ENCODE measurements around the gene CCDC40.

CCDC40 gene

DNA sequence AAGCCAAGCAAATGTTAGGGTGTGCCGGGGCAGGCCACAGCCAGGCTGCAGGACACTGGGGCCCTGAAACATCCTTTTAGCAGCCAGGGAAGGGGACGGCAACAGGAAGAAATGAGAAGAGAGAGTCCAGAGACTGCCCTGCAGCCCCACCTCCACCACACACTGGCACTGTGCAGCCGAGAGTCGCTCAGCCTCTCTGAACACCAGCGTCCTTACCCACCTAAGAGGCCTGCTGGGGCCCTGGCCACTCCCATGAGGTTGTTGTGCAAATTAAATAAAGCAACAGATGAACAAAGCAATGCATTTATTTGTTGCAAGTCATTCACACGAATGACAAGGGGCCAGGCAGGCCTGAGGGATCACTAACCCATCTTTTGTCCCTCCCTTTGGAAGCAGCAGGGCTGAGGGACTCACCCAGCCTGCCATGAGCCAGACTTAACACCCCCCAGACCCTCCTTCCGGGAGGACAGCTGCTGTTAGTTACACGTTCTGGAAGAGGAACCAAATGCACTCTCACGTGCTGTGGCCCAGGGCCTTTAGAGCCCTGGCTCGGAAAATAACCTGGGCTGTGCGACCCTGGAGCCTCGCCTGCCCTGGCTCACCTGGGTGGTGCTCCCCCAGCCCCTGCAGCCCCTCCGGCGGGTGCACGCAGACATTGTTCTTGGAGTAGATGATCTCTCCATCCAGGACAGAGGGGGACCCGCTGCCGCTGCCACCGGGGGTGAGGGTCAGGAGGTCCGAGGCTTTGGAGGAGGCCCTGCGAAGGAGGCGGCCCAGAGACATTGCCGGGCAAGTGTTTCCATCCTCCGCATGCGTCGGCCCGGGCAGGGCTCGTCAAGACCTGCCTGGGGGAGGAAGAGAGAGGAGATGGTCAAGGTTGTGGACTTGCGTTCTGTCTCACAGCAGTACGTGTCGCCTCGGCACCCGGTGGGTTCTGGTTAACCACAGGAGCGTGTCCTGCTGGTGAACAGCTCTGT is 23.4 kb upstream of the CCDC40 start:
- H3K4me3 ChIP-seq (ENCODE audit: low read length): no peak overlapping the region

DNA sequence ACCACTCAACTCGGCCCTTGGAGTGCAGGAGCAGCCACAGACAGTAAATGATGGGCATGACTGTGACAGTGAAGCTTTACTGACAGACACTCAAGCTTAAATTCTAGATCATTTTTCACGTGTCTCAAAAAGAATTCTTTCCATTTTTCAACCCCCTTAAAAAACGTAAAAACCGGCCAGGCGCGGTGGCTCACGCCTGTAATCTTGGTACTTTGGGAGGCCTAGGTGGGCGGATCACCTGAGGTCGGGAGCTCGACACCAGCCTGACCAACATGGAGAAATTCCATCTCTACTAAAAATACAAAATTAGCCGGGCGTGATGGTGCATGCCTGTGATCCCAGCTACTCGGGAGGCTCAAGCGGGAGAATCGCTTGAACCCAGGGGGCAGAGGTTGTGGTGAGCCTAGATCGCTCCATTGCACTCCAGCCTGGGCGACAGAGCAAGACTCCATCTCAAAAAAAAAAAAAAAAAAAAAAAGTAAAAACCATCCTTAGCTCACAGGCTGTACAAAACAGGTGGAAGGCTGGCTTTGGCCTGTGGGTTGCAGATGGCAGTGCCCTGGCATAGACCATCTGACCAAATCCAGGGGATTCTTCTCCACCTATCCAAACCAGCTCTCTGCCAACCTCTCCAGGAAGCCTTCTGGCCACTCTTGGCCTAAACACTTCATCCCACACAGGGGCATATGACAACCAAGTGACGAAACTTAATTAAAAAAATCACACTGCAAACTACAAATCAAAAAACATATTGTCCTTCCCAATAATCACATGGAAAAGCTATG is 19.0 kb upstream of the CCDC40 start:
- no peak for DNase-seq (ENCODE audit: low read depth, low spot score)
- H3K4me3 ChIP-seq (ENCODE audit: low read length): no peak overlapping the region

More for the DNA sequence above, 23.4 kb upstream of the CCDC40 start:
- no peak for DNase-seq (ENCODE audit: low read depth, low spot score)

DNA sequence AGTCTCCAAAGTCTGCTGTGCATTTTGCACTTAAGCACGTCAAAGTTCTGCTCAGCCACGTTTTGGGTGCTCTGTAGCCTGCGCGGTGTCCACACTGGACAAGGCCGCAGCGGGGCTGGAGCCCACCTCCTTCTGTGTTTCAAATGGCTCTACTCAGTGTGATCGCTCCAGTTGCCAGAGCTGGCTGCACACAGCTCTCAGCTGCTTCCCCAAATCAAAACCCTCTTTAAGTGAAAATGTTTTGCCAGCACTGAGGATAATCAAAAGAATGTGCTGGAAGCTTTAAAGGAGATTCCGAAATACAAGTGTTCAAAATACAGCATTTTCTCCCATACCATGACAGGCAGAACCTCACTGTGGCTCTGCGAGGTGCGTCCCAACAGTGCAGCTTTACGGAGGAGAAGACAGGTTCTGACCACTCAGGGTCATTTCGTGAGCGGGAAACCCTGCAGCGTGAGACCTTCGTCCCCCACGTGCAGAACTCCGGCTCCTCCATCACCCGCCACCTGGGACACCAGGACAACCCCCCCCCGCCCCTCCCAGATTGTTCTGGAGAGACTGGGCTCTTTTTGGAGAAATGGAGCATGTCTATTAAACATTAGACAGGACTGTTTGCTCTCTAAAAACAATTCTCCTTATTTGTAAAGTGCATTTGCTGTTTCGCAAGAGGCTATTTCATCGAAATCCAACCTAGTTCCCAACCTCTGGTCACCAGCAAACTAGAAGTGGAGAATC is 17.4 kb upstream of the CCDC40 start:
- DNase-seq (ENCODE audit: low read depth, low spot score): no peak

DNA sequence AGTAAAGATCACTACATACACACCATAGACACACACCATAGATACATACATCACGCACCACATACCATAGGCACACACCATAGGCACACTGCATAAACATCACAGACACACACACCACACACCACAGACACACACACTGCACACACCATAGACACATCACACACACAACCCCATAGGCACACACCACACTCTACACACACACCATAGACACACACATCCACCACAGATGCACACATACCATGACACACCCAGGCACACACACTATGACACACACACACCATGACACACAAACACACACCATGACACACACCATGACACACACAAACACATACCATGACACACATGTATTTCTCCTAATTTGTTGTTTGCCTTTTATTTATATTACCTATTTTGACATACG is 14.8 kb upstream of the CCDC40 start:
- H3K4me3 ChIP-seq (ENCODE audit: low read length): no peak overlapping the region
- DNase-seq (ENCODE audit: low read depth, low spot score): no peak

More for the DNA sequence above, 17.4 kb upstream of the CCDC40 start:
- H3K4me3 ChIP-seq (ENCODE audit: low read length): no peak overlapping the region

DNA sequence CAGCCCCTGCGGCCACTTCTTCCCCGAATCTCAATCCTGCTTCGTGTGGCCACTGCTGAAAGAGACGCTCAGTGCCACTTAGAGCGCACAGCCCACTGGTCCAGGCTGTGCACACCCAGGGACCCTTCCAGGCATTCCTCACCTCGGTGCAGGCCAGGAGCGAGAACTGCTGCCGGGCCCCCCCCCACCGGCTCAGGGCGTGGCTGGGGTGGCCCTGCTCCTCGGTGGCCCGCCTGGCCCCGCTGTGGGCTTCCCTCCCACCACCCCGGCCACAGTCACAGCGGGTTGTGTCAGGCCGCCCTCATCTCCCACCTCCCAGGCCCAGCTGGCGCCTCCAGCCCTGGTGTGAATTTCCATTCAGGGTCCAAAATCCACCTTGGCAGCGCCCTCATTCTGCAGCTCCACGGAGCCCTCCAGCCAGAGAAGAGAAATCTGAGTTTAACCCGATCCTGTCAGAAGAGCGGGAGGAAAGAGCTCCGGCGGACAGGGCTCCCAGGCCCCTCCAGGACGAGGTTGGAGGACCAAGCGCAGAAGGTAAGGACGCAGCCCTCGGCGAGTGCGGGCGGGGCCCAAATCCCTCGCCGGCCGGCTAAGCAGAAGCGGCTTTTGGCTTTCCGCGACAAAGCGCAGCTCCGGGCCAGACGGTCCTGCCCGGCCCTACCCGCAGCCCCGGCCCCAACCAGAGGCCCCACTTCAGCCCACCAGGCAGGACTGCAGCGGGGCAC is 12.8 kb upstream of the CCDC40 start:
- no peak for DNase-seq (ENCODE audit: low read depth, low spot score)

DNA sequence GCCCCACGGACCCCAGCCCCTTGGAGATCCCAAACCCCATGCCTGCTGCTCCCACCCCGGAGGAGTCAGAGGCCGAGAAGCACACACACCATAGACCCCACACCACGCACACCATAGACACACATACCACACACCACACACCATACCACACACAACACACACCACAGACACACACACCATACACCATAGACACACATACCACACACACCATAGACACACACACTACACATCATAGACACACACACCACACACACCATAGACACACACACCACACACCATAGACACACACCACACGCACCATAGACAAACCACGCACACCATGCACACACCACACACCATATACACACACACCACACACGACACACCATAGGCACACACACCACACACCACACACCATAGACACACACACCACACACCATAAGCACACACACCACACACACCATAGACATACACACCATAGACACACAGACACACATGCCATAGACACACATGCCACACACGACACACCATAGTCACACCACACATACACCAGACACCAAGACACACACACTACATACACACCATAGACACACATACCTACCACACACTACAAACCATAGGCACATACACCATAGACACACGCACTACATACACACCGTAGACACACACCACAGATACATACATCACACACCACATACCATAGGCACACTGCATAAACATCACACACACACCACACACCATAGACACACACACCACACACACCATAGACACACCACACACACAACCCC is 12.1 kb upstream of the CCDC40 start:
- DNase-seq (ENCODE audit: low read depth, low spot score): no peak

More for the DNA sequence above, 12.8 kb upstream of the CCDC40 start:
- H3K4me3 ChIP-seq (ENCODE audit: low read length): no peak overlapping the region

DNA sequence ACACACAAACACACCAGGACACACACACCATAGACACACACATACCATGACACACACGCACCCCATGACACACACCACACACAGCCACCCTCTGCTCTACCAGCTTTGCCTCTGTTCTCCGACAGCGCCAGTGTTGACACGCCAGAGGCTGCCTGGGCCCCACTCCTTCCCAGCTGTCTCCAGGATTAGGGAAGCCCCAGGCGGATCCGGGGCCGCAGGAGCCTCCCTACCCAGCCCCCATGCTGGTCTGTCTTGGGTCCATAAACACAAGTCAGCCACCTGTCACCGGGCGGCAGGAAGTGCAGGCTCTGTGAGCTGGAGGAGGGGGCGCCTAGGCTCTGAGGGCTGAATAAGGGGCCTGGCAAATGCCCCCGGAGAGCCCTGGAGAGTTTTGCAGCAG is 11.3 kb upstream of the CCDC40 start:
- H3K4me3 ChIP-seq (ENCODE audit: low read length): no peak overlapping the region
- DNase-seq (ENCODE audit: low read depth, low spot score): no peak

More for the DNA sequence above, 12.1 kb upstream of the CCDC40 start:
- H3K4me3 ChIP-seq (ENCODE audit: low read length): no peak overlapping the region

DNA sequence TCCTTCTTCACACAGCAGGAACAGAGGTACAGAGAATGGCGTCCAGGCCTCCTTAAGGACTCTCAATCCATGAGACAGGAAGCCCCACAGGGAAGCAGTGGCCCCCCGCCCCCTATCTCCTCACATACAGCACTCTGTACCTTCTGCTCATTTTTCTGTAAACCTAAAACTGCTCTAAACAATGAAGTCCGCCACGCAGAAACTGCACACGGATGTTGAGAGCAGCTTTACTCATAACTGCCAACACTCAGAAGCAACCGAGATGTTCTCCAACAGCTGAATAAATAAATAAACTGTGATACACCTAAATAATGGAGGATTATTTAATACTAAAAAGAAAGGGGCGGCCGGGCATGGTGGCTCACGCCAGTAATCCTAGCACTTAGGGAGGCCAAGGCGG is 10.6 kb upstream of the CCDC40 start:
- DNase-seq (ENCODE audit: low read depth, low spot score): no peak
- H3K4me3 ChIP-seq (ENCODE audit: low read length): no peak overlapping the region

DNA sequence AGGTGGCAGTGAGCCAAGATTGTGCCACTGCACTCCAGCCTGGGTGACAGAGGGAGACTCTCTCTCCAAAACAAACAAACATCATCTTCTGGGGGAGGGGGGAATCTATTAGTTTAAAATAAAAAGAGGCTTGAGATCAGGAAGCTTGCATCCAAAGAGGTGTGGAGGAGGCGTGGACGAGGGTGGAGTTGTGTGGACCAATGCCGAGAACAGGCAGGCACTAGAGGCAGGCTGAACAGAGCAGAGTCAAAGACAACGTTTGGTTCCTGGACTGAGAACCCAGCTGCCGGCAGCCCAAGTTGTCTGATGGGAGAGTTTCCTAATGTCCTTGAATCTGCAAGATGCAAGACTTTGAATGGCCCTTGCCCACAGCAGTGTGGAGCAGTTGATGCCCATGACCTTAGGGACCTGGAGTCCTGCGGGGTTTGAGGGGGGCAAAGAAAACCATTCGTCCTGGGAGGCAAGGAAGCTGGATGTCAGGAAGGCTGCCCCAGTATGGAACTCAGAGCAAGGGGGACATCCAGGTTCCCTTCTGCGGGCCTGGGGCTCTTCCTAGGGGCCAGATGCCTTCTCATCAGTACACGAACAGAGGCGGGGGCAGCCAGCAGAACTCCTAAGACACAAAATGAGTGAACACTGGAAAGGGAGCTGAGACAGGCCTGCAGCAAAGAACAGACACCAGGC is 9.9 kb upstream of the CCDC40 start:
- no peak for DNase-seq (ENCODE audit: low read depth, low spot score)

DNA sequence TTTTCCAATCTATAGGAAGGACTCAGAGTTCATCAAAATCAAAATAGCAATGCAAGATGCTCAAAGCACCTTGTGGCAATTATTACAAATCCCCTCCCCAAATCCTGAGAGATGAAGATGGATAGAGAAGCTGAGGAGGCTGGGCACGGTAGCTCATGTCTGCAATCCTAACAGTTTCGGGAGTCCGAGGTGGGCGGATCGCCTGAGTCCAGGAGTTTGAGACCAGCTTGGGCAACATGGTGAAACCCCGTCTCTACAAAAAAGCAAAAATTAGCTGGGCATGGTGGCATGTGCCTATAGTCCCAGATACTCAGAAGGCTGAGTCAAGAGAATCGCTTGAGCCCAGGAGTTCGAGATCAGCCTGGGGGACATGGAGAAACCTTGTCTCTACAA is 9.4 kb upstream of the CCDC40 start:
- DNase-seq (ENCODE audit: low read depth, low spot score): no peak
- no peak overlapping the region for H3K4me3 ChIP-seq (ENCODE audit: low read length)

More for the DNA sequence above, 9.9 kb upstream of the CCDC40 start:
- no peak overlapping the region for H3K4me3 ChIP-seq (ENCODE audit: low read length)

DNA sequence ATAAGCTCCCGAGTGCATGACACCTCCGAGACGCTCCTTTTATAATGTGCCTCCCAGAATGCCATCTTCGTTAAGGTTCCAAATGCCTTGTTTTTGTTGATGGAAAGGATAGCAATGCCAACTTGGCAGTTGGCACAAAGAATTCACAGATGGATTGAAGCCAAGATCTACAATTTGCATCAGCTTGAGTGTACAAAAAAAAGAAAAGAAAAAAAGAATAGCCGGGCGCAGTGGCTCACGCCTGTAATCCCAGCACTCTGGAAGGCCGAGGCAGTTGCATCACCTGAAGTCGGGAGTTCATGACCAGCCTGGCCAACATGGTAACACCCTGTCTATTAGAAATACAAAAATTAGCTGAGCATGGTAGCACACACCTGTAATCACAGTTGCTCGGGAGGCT is 8.4 kb upstream of the CCDC40 start:
- no peak overlapping the region for H3K4me3 ChIP-seq (ENCODE audit: low read length)
- no peak for DNase-seq (ENCODE audit: low read depth, low spot score)

DNA sequence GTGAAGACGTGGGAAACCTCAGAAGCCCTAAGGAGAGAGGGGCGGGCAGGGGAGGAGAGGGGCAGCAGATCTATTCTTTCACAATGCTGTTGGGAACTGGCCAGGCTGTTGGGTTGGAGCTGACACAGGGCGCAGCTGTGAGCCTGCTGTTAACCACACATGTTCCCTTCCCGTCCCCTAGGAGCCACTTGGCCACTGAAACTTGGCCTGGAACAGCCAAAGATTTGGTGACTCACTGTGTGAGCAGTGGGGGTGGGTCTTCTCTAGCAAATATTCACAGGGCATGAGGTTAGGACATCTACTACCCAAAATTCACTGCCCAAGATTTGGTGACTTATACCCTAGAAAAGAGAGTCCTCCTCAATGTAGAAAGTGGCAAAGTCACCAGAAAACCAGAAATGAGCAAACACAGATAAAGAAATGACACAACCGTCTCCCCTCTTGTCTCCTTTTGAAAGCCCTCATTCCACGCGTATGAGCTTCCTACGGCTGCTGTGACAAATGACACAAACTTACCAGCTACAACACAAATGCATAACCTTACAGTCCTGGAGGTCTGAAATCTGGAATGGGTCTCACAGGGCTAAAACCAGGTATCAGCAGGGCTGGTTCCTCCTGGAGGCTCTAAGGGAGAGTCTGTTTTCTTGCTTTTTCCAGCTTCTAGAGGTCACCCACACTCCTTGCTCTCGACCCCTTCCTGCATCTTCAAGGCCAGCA is 7.0 kb upstream of the CCDC40 start:
- DNase-seq (ENCODE audit: low read depth, low spot score): no peak
- no peak overlapping the region for H3K4me3 ChIP-seq (ENCODE audit: low read length)

DNA sequence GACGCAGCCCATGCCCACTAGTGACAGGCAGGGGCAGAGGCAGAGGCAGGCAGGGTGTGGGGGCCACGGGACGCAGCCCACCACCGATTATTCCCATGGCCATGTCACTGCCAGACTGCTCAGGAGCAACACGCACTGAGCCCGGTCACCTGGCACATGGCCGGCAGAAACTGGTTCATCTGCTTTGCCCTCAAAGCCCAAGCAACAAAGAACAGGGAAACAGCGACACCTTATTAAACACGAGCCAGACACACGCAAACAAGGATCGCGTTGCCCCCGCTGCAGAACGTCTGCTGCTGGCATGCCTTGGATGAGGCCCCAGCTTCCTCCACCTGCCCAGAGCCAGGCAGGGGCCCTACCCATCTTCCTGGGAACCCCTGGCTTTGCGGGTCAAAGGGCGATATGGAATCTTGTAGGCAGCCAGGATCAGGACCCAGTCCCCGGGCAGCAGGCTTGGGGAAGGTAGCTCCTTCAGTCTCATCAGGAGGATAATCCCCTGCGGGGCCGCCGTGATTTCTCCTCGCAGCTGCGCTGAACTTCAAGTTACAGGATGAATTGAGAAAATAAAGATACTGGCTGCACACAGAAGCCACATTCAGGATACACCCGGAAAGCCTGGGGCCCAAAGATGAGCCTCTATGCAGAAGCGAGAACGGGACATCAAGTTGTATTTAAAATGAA is 5.6 kb upstream of the CCDC40 start:
- no peak for DNase-seq (ENCODE audit: low read depth, low spot score)
- no peak overlapping the region for H3K4me3 ChIP-seq (ENCODE audit: low read length)

DNA sequence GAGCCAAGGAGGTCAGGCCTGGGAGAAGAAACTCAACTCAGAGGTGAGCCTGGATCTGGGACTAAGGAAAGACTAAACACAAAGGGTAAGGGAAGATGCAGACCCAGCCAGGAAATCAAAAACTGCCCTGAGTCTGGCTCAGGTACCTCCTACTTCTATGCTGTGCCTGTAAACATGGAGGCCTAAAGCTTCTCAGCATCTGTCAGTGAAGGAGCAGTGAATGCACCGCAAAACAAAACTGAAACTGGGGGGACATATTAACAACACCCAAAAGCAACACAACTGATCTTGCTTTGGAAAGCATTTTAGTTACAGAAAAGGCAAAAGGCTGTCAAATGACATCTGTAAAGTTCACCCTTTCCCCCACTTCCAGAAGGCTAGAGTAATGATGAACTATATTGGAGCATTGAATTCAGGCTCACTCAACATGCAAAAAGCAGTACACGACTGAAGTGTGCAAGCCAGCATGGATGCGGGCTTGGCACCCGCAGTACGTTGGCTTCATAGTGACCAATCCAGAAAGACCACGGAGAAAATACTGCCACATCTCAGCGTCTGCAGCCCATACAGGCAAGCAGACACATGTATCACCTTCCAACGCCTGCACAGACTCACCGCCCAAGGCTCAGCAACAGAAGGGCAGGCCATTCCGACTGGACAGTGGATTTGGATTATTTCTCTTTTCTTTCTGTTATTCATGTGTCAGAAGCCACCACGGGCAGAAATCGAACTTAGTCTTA is 4.6 kb upstream of the CCDC40 start:
- DNase-seq (ENCODE audit: low read depth, low spot score): no peak
- H3K4me3 ChIP-seq (ENCODE audit: low read length): no peak overlapping the region

DNA sequence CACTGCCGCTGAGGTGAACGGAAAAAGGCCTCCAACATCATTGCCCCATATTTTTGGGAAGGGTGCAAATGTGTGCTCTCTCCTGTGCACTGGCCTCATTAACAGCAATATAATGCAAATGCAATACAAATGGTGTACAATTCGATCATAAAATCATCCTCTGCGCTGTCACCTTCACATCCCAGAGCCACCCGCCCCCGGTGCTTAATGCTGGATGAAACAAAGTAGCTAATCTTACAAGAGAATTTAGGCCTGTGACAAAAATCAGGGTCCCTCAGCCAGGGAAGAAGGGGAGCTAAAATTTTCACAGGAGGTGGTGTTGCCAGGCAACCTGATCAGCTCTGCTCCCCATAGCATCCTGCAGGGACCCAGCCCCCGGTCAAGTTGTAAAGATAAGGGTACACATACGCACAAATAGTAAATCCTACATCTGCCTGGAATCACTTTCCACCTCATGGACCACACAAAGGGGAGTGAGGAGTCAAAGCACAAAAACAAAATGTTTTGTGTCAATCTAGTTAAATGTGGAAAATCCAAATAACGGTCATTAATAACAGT is 3.7 kb upstream of the CCDC40 start:
- no peak for DNase-seq (ENCODE audit: low read depth, low spot score)
- H3K4me3 ChIP-seq (ENCODE audit: low read length): no peak overlapping the region

DNA sequence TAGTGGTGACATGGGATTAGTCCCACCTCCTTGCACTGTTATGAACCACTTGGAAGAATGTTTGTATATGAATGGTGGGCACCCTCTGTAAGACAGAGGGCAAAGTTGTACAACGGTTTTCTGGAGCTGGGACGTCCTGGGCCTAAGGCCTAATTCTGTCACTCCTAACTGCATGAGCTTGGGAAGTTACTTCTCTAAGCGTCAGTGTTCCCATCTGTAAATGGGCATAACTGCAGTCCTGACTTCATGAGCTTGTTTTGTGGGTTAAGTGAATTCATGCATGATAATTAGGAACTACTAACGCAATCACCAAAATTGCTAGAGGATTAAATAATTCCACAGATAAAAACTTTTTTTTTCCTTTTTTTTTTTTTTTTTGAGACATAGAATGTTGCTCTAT is 2.6 kb upstream of the CCDC40 start:
- no peak overlapping the region for H3K4me3 ChIP-seq (ENCODE audit: low read length)
- DNase-seq (ENCODE audit: low read depth, low spot score): no peak
